Ovary (tissue), 3 donors: ENCODE measurements around the gene ADAM17.

Experiments
- CTCF ChIP-seq, 3 donors: fragments of 450-650 bp in 2 of 3; fragments of 200-600 bp in 1 of 3; IDR thresholded peaks; one replicate each; pipeline versions ENCODE4 v1.5.1 to v1.8.0; 2016 to 2022; ENCODE audit warnings: antibody characterized with exemption in 3 of 3, mild to moderate bottlenecking in 1 of 3
- EP300 ChIP-seq: sonication (generic); formaldehyde crosslinking; IDR thresholded peaks from one replicate; pipeline ENCODE4 v1.6.1; 2017; ENCODE audit warnings: antibody characterized with exemption
- donor health status: DM: no; HTN: no; CAD: no.

- TF ChIP-seq EP300 (no peak), CTCF (IDR thresholded peaks at IDR 0.05) (no peak)
Measured at GRCh38 chr2:9488583-9489547, 66.8 kb downstream of the ADAM17 start.
